GM20431 (cell line): Measurements from ENCODE around the gene RYR2.
"Not testable (repeated sequence)": the region's sequence is repeated elsewhere in the genome, so short reads cannot be mapped to it uniquely, and the experiment has no call there.

ENCODE experiments used
- in situ Hi-C: fragments of 300-500 bp; cut with MseI, MboI; formaldehyde crosslinking; loops from one replicate; pipeline ENCODE4 v1.15.0; 2020; ENCODE audit warnings: low sequenced_read_pairs; ENCODE audit not compliant: unreplicated experiment

The RYR2 gene

DNA sequence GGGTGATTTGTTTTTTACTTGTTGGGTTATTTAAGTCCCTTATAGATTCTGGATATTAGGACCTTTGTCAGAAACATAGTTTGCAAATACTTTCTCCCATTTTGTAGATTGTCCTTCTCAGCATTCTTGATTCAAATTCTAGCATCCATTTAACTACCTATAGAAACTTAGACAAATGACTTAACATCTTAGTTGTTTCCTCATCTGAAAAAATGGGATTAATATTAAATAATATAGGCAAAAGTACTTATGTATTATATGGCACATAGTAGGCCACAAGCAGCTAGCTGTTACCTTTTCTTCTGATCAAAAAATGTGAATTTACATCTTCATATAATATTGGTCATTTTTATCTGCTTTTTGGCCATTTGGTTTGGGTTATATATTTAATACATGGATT lies 541.3 kb downstream of the RYR2 start:
- in situ Hi-C loops: no loop called here

- in situ Hi-C loops: no loop called here
Measured at GRCh38 chr1:237583756-237584155, 541.8 kb downstream of the RYR2 start.

DNA sequence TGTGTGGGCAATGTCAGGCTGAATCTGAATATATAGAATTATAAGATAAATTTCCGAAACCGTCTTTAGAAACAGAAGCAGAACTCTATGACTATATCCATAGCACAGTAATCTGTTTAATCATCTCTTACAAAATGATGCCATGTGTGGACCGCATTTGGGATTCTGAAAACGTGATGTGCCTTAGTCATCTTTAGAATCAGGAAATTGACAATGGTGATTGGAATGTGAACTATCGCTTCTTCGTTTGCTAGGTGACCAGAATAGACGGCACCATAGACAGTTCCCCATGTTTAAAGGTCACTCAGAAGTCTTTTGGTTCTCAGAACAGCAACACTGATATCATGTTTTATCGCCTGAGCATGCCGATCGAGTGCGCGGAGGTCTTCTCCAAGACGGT lies 548.4 kb downstream of the RYR2 start:
- in situ Hi-C loops: no loop called here

DNA sequence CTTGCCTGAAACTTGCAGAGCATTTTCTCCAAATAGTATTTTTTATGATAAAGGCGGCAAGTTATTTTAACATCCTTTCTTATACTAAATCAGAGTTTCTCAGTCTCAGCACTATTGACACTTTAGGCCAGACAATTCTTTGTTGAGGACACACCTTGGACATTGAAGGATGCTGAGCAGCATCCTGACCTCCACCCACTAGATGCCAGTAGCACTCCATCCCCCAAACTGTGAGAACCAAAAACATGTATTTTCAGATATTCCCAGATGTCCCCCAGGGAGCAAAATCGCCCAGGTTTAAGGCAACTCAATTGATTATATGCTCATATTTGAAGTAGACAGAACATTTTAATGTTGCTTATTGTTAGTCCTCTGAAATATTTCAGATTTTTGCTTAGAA lies 549.4 kb downstream of the RYR2 start:
- in situ Hi-C loops: no loop called here

- in situ Hi-C loops: not testable (repeated sequence)
Measured at GRCh38 chr1:237603036-237603568, 561.1 kb downstream of the RYR2 start.

DNA sequence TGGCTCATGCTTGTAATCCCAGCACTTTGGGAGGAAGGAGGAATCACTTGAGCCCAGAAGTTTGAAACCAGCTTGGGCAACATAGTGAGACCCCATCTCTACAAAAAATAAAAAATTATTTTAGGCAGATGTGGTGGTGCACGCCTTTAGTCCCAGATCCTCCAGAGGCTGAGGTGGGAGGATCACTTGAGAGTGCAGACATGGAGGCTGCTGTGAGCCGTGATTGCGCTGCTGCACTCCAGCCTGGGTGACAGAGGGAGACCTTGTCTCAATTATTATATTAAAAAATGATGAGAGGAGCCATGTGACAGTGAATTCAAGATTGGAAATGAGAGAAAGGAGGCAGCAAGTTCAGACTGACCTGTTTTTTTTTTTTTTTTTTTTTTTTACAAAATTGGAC lies 566.4 kb downstream of the RYR2 start:
- in situ Hi-C loops: no loop called here

DNA sequence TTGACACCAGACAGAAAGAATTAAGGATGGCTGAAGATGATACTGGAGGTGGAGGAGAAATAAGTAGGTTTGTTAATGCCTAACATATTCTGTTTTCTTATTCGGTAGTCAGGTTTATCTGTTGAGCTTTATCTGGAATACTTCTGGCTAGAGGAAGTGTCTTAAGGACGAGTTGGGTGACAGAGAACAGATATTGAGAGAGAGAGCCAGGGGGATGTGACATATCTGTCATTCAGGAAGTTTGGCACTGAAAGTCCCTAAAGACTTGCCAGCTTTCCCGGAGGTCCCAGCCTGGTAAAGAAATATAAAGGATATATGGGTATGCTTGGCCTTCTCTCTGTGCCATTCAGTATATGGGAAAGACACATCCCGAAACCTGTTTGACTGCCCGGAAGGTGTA lies 568.2 kb downstream of the RYR2 start:
- in situ Hi-C loops: no loop called here

DNA sequence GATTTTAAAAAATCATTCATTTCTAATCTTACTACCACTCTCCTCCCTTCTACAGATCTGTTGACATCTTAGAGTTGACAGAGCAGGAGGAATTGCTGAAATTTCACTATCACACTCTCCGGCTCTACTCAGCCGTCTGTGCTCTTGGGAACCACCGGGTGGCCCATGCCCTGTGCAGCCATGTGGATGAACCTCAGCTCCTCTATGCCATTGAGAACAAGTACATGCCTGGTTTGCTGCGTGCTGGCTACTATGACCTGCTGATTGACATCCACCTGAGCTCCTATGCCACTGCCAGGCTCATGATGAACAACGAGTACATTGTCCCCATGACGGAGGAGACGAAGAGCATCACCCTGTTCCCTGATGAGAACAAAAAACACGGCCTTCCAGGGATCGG lies 572.0 kb downstream of the RYR2 start:
- in situ Hi-C loops: no loop called here

DNA sequence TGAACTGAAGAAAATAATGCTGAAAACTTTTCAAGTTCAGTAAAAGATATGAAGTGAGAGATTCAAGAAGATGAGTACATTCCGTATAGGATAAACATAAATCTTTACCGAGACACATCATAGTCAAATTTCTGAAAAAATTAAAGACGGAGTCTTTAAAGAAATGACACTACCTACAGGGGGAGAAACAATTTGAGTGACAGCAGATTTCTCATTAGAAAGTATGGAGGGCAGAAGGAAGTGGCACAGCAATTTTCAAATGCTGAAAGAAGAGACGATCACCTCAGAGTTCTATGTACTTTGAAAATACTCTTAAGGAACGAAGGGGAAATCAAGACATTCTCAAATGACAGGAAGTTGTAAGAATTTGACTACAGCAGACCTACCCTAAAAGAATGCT lies 577.6 kb downstream of the RYR2 start:
- in situ Hi-C loops: no loop called here

- in situ Hi-C loops: no loop called here
Measured at GRCh38 chr1:237634922-237635321, 592.9 kb downstream of the RYR2 start.

DNA sequence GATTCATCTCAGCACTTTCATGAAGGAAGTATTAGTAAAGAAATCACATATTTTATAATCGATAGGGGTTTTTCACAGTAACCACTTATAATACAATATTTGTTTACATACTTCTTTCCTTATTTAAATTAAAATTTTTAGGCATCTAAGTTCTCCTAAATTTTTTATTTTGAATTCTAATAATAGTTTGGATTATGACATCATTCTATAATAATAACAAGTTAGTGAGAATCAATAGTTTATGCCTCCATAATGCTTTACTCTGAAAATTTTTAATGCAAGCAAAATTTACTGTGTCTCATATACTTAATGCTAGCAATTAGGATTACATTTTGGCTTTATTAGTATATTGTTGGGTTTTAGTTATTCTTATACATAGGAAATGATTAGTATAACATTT lies 596.6 kb downstream of the RYR2 start:
- in situ Hi-C loops: no loop called here

DNA sequence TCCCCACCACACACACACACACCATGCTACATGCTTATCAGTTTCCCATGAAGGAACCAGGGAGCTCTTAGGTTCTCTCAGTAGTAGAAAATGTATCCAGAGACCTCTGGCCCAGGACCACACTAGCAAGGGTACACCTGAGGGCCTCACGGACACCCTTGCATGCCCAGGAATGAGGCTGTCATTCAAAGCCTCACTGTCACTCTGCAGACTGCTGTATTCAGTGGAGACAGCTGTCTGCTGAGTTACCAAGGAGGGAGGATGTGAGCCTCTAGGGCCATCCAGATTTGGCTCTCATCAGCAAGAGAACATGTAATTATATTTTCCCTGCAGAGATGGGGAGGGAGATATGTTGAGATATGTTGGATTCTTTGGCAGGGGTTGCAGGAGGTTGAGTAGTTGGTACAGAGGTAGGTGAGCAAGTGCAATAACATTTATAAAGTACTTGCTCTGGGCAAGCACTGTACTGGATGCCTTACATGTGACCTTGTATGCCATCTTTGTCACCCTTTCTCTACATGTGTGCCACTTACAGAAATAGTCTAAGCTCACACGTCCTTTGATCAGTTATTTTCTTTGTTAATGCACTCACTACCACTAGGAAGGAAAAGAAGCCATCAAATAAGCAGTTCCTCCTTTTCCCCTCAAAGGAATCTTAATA lies 598.2 kb downstream of the RYR2 start:
- in situ Hi-C loops: no loop called here

DNA sequence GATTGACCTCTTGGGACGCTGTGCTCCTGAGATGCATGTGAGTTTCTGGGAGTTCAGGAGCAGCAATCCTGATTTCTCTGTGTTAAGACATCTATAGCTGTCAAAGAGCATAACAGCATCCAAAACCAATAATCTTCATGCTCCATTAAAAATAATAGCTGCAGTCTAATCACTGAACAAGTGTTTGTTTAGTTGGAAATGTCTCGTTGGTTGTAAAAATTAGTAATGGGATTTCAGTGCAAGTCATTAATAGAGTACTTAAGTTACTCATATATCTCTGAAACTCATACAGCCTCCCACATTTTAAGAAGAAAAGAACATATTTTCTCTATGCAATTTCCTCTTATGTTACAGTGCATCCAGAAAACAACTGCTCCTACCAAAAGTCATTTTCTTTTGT lies 599.0 kb downstream of the RYR2 start:
- in situ Hi-C loops: no loop called here

DNA sequence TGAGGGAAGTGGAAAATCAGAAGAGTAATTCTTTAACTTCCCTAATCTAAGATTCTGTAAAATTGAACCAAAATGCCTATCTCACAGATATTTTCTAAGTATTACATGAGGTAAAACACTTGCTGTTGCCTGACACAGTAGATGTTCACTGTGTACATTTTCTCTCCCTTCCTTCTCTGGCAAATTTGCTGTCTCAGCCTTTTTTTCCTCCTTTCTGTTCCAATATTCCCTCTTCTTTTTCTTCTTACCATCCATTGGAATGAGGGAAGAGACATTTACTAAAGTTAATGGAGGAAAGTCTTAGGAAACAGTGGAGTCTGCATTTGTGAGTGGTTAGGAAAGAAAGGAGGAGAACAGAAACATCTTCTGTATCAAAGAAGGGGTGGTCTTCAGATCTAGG lies 608.8 kb downstream of the RYR2 start:
- in situ Hi-C loops: no loop called here

DNA sequence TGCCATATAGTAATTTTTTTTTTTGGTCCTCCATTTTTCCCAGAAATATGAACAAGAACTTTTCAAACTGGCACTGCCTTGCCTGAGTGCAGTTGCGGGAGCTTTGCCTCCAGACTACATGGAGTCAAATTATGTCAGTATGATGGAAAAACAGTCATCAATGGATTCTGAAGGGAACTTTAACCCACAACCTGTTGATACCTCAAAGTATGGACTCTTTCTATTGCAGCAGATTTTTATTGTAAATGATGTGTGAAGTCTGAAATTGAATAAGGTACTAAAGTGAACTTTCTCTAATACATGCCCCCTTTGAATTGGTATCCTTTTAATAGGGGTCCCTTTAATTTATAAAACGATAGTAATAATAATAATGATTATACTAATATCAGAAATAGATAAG lies 613.8 kb downstream of the RYR2 start:
- in situ Hi-C loops: no loop called here

GRCh38 chr1:237664348-237664747 lies 622.4 kb downstream of the RYR2 start:
- in situ Hi-C loops: no loop called here

- in situ Hi-C loops: no loop called here
Measured at GRCh38 chr1:237670302-237670701, 628.3 kb downstream of the RYR2 start.

GRCh38 chr1:237671262-237671661 lies 629.3 kb downstream of the RYR2 start:
- in situ Hi-C loops: no loop called here

- in situ Hi-C loops: no loop called here
Measured at GRCh38 chr1:237671935-237672334, 630.0 kb downstream of the RYR2 start.

GRCh38 chr1:237672748-237673147 lies 630.8 kb downstream of the RYR2 start:
- in situ Hi-C loops: no loop called here

GRCh38 chr1:237673631-237674030 lies 631.6 kb downstream of the RYR2 start:
- in situ Hi-C loops: no loop called here

- in situ Hi-C loops: no loop called here
Measured at GRCh38 chr1:237677979-237678378, 636.0 kb downstream of the RYR2 start.
